HG02840 (cell line): ENCODE results near the gene ZNF423.
"Not testable (repeated sequence)": the region's sequence is repeated elsewhere in the genome, so short reads cannot be mapped to it uniquely, and the experiment has no call there.

Experiments used
- ATAC-seq: cut with Tn5 transposase; IDR thresholded peaks from one replicate; pipeline ENCODE4 v1.9.1; 2021; ENCODE audit warnings: mild to moderate bottlenecking, moderate library complexity, moderate number of reproducible peaks; ENCODE audit not compliant: unreplicated experiment, low FRiP score

The ZNF423 gene

DNA sequence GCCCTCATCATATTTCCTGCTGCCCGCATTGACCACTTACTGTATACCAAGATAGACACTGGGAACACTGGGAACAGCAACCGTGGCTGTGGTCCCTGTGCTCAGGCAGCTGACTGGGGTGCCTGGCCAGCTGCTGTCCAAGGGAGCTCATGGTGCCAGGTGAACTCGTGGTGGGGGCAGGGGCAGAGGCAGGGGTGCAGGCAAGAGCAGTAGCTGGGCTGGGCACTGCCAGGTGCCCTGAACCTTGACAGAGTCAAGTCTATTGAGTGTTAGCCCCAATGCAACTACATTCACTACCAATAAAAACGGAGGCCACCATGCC, 279.8 kb downstream of the ZNF423 start:
- ATAC-seq: no peak

DNA sequence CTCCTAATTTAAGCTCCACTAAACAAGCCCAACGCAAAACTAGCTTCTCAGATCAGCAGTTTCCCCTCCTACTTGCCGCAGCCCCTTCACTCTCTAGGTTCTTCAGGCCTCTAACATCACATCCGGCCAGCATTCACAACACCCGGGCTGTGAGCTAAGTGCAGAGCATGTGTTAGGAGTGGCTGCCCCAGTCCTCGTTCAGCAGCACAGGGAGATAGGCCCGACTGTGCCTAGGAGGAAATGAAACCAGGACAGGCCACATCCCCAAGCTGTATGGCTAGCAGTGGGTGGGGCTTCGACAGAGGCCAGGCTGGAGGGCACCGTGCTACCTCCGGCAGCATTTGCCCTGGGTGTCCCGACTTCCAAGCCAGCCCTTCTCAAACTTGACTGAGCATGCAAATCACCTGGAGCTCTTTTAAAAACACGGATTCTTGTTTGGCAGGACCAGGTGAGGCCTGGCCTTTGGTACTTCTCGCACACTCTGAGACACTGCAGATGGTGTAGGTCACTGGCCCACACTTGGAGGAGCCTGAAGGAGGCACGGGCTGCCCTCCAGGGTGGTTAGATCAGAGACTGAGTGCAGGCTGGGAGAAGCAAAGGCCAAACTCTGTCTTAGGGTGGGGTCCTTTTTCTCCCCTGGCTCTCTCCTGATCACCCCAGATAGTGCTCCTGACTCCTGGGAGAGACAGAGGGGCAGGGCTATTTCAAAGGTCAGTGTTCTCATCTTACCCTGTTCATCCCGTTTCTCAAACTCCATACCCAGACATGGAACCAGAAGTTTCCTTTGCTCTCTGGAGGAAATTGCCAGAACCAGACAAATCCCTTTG, 280.4 kb downstream of the ZNF423 start:
- ATAC-seq: peak; percentile 95

DNA sequence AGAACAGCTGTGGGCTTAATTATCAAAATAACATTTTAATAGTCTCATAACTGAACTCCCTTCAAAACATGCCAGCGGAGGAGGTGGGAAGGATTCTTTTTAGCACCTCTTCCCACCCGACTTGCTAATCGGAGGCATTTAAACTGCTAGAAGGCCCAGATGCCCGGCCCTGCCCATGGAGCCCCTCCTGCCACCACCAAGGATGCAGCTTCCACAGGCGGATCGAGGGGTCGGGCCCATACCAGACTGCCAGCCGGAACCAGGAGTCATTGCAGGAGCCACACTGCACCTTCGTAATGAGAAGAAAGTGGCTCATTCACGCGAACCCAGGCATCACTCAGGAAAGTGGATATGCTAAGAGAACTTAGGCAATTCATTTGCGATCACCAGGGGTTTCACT, 281.1 kb downstream of the ZNF423 start:
- ATAC-seq: no peak

DNA sequence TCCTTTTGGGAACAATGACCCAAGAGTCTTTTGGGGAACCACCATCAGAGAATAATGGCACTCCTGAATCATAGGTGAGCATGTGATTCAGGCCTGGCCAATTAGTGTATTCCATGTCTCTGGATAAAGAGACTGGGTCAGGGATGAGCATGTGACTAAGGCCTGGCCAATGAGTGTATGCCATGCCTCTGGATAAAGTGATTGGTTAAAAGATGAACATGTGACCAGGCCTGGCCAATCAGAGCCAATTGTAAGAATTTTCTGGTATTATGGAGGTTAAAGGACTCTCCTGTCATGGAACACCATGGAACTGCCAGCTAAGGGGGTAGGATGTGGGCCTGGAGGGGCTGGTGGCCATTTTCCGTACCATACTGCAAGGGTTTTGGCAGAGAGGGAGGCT, 288.0 kb downstream of the ZNF423 start:
- ATAC-seq: no peak

DNA sequence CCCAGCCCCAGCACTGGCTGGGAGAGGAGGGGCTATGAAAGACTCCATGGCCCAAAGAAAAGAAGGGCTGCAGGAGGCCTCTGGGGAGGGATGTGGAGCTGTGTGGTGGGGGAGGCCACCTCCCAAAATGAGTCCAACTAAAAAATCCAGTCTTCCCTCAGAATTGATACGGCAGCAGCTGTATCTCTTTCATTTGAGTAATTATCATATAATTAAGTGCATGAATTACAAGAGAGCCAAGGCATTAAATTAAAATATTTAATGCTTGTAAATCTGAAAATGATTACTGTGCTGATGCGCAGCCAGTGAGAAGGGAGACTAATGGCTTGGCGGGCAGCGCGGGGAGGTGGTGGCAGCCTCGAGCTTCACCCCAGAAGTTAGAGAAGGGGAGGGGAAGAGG, 289.5 kb downstream of the ZNF423 start:
- ATAC-seq: no peak

DNA sequence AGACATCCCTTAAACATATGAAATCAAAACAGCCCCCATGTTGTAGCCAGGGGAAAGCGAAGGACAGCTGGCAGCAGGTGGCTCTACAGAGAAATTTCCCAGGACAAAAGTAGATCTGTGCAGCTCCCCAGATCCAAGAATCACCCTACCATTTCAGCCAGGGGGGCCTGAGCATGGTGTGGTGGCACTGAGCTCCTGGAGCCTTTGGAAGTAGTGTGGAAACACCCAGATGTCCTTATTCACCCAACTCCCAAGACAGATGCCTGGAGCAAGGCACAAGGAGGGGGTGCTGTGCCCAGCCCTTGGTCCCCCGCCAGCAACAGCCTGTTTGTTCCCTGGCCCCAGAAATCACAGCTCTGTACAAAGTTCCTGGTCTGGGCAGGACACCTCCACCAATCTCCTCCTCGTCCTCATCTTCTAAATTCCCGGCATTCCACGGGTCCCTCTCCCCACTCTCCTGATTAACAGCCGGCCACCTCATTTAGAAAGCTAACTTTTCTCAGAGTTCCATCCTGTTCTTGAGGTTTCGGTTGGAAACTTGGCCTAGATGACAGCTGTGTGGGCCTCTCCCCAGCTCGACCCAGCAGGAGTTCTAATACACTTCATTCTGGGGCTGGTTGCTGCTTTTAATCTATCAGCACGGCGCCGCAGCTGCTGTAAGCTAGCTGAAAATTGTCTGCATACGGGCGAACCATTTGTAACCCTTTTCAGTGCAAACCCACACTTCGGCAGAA, 291.2 kb downstream of the ZNF423 start:
- no peak for ATAC-seq

DNA sequence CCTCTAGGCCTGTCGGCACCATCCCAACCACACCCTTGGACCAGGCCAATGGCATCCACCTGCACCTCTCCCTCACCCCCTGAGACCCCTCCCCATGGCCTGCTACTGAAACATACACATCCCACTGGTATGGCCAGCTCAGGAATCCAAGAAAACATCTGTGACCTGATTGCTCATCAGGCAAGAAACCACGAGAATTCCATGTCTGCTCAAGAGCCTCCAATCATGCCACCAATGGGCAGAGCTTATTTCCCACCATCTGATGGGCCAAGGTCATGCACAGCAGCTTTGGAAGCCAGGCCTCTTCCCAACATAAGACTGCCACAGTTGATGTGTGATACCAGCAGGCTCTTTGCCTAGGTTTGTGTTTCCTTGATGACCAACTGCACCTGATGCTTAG, 292.2 kb downstream of the ZNF423 start:
- ATAC-seq: no peak

DNA sequence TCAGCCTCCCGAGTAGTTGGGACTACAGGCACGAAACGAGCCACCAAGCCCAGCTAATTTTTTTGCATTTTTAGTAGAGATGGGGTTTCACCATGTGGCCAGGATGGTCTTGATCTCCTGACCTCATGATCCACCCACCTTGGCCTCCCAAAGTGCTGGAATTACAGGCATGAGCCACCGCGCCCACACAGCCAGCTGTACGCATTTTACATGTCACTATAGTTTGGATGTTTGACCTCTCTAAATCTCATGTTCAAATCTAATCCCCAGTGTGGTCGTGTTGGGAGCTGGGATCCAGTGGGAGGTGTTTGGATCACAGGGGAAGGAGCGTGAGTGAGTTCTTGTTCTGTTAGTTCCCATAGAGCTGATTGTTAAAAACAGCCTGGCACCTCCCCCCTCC, 293.0 kb downstream of the ZNF423 start:
- ATAC-seq: not testable (repeated sequence)

DNA sequence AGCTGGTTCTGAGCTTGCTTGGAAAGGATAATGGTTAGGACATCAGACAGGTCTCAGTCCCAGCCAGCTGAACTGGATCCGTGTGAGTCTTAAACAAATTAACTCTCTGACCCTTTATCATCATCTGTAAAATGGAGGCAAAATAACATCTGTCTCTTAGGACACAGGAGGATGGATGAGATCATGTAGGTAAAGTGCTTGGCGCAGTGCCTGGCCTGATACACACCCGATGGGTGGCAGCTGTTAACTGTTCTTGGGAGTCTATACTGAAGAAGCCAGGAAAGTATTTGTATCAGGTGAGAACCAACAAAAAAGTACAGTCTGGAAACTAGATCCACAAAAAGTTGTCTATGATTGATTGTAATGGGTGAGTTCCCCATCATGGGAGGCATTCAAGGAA, 293.7 kb downstream of the ZNF423 start:
- no peak for ATAC-seq

DNA sequence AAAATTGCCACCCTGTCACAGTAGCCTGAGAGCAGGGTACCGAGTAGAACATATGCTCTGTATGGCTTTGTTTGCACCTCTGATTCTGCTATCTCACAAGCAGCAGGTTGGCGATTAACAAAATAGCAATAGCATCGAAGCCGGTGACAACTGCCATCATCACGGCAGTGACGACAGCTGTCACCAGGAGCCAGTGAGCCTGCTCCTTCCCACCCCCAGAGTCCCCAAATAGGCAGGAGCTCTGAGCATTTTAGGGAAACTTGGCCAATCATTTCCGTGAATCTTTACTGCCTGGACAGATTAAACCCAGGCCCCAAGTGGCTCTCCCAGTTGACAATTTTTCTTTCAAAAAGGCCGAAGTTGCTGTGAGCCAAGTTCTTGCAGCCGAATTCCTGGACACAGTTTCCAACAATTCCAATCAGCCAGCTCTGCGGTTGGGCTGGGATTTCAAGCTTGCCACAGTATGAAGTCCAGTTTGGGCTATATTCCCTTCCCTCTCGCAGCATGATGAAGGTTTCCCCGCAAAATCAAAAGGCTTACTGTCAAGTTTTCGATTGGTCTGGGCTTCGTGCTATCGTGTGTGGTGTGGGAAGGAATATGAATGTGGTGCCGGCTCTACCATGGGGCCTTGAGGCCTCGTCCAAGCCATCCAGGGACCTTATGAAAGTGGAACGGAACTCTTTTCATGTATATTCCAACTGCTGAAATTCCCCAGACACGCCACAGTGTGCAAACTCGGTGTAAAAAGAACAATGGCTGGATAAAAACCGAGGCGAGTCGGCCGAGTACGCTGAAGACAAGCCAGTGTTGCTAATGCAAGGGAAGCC, 295.7 kb downstream of the ZNF423 start:
- no peak for ATAC-seq

DNA sequence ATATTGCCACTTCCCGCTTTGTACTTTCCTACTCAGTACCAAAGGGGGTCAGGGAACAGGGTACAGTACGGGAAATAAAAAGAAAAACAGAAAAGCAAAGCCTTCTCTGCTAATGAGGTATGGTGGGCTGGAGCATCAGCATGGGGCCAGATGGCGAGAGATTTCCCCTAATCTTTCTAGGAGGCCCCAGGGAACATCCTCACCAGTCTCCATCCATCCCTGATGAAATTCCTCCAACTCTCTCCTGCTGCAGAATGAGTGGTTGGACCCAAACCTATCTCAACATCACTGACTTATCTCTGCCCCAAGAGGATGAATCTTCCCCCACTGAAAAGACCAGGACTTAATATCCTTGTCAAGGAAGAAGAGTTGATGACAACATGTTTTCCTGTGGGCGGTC, 296.7 kb downstream of the ZNF423 start:
- no peak for ATAC-seq

DNA sequence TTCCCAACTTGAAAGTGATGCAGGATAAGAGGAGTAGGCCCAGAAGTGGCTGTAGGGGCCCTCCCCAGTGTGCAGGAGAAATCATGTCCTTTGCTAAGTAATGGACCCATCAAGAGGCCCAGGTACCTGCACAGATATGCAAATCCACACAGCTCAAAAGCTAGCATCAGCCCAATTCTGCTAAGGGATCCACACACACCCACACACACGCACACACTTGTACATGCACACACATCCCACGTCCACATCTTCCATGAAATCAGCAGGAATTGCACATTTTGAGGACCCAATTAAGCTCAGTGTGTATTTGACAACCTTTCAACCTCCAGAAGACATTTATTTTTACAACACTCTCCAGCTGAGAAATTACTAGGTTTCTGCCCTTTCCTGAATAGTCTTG, 297.5 kb downstream of the ZNF423 start:
- no peak for ATAC-seq

DNA sequence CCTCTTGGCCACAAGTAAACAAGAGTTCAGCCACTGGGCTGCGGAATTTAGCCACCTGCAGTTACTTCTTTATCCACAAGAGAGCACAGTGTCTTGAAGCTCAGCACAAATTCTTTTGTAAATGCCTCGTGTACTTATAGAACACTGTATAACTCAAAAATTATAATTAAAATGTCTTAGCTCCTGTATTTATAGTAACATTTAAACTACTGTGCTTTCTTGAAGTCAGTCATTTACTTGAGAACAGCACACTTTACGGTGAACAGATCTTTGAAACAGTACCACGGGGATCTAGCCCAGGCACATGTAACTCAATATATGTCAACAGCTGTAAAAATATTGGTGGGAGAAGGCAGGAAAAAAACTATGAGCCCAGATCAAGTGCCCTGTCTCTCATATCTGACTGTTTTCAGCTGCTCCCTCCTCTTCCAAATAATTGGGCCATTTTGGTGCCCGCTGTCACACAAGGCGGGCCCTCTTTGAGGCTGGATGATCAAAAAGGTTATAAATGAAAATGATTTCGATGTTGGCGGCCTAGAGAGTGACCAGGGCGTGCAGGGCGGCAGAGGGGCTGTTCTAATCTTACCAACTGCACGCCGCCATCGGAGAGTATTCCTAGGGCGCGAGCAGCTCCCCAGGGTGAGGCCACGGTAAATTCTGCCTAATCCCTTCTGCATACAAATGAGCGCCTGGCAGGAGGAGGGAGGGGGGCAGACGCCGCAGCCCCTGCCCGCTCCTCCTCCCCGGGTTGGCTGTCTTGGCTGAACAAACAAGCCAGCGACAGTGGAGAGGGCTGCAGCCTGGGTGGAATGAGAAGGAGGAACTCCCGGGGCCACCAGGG, 299.1 kb downstream of the ZNF423 start:
- ATAC-seq: no peak

DNA sequence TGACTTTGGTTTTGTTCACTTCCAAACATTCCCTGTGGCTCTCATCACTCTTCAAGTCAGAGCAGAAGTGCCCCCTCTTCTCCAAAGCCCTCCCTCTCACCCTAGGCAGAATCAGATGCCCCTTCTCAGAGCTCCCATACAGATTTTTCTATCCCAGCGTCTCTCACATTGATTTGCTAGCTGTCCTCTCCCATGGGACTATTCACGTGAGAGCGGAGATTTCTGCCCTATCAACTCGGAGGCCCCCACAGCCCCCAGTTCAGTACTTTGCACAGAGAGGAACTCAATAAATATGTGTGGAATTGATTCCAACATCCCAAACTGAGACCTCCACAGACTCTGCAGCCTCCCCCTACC, 299.7 kb downstream of the ZNF423 start:
- ATAC-seq: no peak

DNA sequence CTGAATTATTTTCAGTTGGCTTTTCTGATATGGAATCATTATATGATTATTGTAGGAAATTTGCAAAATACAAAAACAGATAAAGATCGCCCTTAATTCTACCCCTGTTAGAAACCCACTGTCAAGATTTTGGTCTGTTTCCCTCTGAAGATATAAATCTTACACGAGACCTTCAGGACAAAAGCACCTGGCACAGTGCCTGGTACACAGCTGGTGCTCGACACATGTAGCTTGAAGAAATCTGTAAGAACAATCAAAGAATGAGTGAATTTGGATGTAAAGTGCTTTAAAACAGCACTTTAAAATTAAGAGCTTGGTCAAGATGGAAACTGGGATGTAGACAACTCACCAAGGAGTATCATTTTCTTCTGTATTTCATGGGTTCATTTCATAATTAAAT, 301.2 kb downstream of the ZNF423 start:
- no peak for ATAC-seq

DNA sequence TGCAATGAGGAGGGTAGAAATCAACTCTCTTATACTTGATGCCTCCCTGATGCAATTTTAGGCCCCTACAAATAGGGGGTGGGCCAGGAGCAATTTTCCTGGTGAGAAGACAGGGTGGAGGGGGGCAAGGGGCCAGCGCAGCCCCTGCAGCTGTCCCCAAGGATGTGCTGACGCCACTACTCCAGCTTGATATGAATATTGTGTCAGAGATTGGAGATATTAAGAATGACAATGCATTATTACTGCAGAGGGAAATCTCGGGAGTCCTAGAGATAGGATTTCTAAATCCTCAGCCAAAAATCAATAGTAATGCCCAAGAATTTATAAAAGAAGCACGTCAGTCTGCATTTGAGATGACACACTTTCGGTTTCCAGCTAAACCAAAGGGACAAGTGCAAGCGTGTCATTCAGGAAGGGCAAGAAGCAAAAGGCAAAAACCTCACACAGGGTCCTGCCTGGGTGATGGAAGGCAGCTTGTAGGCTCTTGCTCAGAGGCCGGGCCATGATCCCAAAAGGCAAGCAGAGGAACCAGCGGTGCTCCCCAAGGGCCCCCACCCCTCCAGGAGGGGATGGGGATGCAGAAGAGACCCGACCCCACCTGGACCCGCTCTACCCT, 303.5 kb downstream of the ZNF423 start:
- ATAC-seq: no peak

DNA sequence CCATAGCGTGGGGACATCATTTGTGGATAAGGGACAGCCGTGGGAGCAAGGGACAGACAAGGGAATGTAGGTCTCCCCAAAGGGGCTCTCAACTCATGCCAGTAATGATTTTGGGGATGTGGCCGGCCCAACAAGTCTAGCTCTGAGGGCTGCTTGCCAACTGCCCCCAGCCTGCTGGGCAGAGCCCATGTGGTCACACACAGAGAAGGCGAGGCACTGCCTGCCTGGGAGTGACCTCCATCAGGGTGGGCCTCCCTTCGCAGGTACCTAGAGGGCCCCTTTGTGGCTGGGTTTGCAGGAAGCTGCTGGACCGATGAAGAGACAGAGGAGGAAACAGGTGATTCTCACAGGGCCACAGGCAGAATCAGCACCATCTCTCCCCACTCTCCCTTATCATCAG, 305.2 kb downstream of the ZNF423 start:
- no peak for ATAC-seq

DNA sequence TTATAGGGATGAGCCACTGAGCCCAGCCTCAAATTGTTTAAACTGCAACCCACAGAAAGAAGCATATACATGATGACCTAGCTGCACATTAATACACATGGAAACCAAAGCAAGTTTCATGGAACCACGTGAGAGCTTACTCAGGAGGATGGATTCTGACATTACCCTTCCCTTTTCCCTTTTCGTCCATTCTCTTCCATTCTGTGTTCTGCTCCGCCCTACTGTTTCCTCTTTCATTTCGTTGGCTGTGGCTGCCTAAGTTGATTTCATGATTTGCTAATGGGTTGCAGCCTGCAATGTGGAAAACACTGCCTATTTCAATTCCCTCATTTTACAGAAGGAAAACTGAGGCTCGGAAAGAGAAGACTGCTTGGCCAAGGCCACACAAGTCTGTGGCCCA, 305.8 kb downstream of the ZNF423 start:
- ATAC-seq: no peak

DNA sequence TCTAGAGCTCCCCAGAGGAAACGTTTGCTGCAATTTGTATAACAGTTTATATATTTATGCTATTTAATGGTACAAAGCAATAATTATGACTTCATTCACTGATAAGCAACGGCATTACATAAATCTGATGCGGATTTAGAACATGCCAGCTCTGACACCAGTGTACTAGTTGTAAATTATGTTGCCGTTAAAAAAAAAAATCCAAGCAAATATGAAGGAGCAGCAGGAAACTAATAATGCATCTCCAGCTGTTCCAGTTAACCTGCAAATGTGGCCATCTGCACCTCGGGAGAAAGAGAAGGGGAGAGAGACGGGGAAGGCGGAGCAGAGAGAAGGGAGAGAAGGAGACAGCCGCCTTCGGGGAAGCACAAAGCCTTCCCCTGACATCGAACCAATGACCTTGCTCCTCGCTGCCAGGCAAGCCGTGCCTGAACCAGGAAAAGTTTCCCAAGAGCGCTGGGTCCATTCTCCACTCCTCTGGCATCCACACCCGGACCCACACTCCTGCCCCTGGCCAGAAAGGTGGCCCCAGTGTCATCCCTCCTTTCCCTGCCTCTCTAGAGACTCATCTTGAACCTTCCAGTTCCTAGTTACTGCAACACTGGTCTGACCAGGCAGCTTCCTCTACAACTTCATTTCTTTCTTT, 307.5 kb downstream of the ZNF423 start:
- ATAC-seq: no peak

DNA sequence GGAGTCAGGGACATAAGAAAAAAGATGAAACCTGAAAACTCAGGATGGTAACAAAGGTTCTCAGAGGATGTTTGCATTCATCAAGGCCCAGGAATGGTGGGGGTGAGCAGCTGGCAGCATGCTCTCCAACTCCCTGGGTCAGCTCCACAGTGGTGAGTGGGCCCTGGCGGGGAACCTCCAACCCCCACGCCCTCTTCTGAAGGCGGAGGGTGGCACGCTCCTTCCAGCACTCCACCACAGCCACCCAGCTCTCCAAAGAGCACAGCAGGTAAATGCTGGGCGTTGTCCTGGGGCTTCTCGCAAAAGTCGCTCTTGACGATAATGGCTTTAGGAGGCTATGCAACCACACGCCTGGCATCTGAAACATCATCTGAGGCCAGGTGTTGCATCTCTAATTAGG, 308.5 kb downstream of the ZNF423 start:
- no peak for ATAC-seq
